Thyroid gland (tissue), 4 donors: ENCODE results near the gene ARL6IP4. TPM values are rescaled to one million over a fixed set of nuclear protein-coding genes. Genes with fewer than 3 reads are reported as not detected.
A peak's percentile ranks its signal among the peaks of the same experiment; 100 is the strongest.

Source experiments
- DNase-seq, 2 donors: peaks; one replicate each; pipeline ENCODE4 v3.0.0-alpha.2; 2019
- H3K27ac ChIP-seq, 3 donors: fragments of 200-600 bp; sonication (generic); 1 replicate in 2 of 3; 2 replicates in 1 of 3; pipeline ENCODE4 v1.5.1; 2016 to 2019; ENCODE audit warnings: mild to moderate bottlenecking in 1 of 3, moderate library complexity in 1 of 3
- H3K27me3 ChIP-seq: fragments of 200-600 bp; sonication (generic); one replicate; pipeline ENCODE4 v1.5.1; 2019
- H3K36me3 ChIP-seq, 2 donors: fragments of 200-600 bp; sonication (generic); one replicate each; pipeline ENCODE4 v1.5.1; 2016 to 2019
- H3K4me1 ChIP-seq, 2 donors: fragments of 200-600 bp; sonication (generic); one replicate each; pipeline ENCODE4 v1.5.1; 2017 to 2019
- H3K4me3 ChIP-seq, 3 donors: fragments of 200-600 bp; sonication (generic); replicated peaks in 1 of 3; 1 replicate in 2 of 3; 2 replicates in 1 of 3; pipeline ENCODE4 v1.5.1; 2016; ENCODE audit warnings: mild to moderate bottlenecking in 1 of 3
- H3K9me3 ChIP-seq: fragments of 200-600 bp; sonication (generic); one replicate; pipeline ENCODE4 v1.5.1; 2017
- CTCF ChIP-seq, 6 experiments: fragments of 200-600 bp in 3 of 6; fragments of 450-650 bp in 3 of 6; sonication (generic) in 3 of 6; IDR thresholded peaks; one replicate each; pipeline ENCODE4 v1.5.1; 2016 to 2019; ENCODE audit warnings: antibody characterized with exemption in 6 of 6, mild to moderate bottlenecking in 2 of 6, inconsistent platforms in 1 of 6, moderate library complexity in 1 of 6
- POLR2A ChIP-seq, 2 donors: fragments of 450-650 bp; IDR thresholded peaks; one replicate each; pipeline ENCODE4 v1.6.1; 2017; ENCODE audit warnings: antibody characterized with exemption in 2 of 2, mild to moderate bottlenecking in 2 of 2, moderate library complexity in 1 of 2
- WGBS, 2 donors: methylation state at CpG; one replicate each; pipeline ENCODE4 v1.1.5; 2017; 5-methylcytosine and 5-hydroxymethylcytosine counted together
- intact Hi-C: fragments of 100-400 bp; cut with DNase I; formaldehyde crosslinking; loops from one replicate; pipeline ENCODE4 v1.15.1; 2023
- total RNA-seq, 4 donors: library from RNA; depleted of rRNA; stranded (reverse); fragments of >200 nt; gene quantifications; one replicate each; pipeline ENCODE4 v1.2.3, GENCODE V29; 2016

ARL6IP4 gene
- total RNA-seq, 4 donors from 2014 or later: 210 to 281 (median 262) TPM

DNA sequence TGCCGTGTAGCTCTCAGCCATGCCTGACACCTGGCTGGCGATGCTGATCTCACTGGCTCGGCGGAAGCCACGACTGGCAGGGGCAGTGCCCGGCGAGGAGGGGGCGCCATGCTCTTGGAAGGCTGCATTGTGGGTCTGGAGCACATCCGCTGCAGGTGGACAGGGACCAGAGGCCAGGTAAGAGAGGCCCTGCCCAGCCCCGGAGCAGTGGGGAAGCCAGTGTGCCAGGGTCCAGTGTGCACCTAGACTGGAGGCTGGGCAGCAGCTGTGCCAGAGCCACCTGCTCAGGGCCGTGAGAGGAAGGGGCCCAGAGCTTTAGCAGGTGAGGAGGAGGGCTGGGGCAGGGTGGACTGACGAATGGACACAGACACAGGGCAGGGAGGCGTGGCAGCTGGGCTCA, 10.1 kb downstream of the ARL6IP4 start:
- no peak overlapping the region for H3K27ac ChIP-seq
- no peak for TF ChIP-seq POLR2A (IDR thresholded peaks at IDR 0.05)
- TF ChIP-seq CTCF (IDR thresholded peaks at IDR 0.05): no peak
- H3K27me3 ChIP-seq: no peaks in the 10 kb centered on the region
- peaks cover 0 to under 1% of the 10 kb centered on the region in 2 donors for H3K4me1 ChIP-seq
- no peak for DNase-seq
- intact Hi-C loops: no loop called here
- WGBS, 2 donors: 93 to 94% methylated on average over 5 to 12 of the region's 13 CpGs
- no peaks in the 10 kb centered on the region for H3K36me3 ChIP-seq
- no peaks in the 10 kb centered on the region for H3K9me3 ChIP-seq
- H3K4me3 ChIP-seq: no peak overlapping the region

GRCh38 chr12:122990961-122991622, 10.6 kb downstream of the ARL6IP4 start:
- H3K4me1 ChIP-seq: peaks cover 4 to 5% of the 10 kb centered on the region in 2 donors
- intact Hi-C loops: no loop called here
- H3K27ac ChIP-seq: no peak overlapping the region
- no peaks in the 10 kb centered on the region for H3K9me3 ChIP-seq
- TF ChIP-seq CTCF (IDR thresholded peaks at IDR 0.05) (no peak), POLR2A (IDR thresholded peaks at IDR 0.05) (no peak)
- no peak for DNase-seq
- H3K36me3 ChIP-seq: no peaks in the 10 kb centered on the region
- no peaks in the 10 kb centered on the region for H3K27me3 ChIP-seq
- no peak overlapping the region for H3K4me3 ChIP-seq
- 91 to 99% methylated on average over 11 to 13 of the region's 13 CpGs for WGBS, 2 donors

- intact Hi-C loops: no loop called here
- no peak for DNase-seq
- H3K4me3 ChIP-seq: no peak overlapping the region
- no peak for TF ChIP-seq CTCF (IDR thresholded peaks at IDR 0.05)
- no peak for TF ChIP-seq POLR2A (IDR thresholded peaks at IDR 0.05)
- no peak overlapping the region for H3K27ac ChIP-seq
- no peaks in the 10 kb centered on the region for H3K9me3 ChIP-seq
- H3K27me3 ChIP-seq: no peaks in the 10 kb centered on the region
- 92 to 93% methylated on average over 15 to 18 of the region's 27 CpGs for WGBS, 2 donors
- H3K4me1 ChIP-seq: peaks cover 5% of the 10 kb centered on the region in 2 donors
- H3K36me3 ChIP-seq: no peaks in the 10 kb centered on the region
Observed at GRCh38 chr12:122991623-122992275, 11.3 kb downstream of the ARL6IP4 start.

- H3K9me3 ChIP-seq: no peaks in the 10 kb centered on the region
- no peaks in the 10 kb centered on the region for H3K36me3 ChIP-seq
- peaks cover 5% of the 10 kb centered on the region in 2 donors for H3K4me1 ChIP-seq
- TF ChIP-seq POLR2A (IDR thresholded peaks at IDR 0.05): no peak
- no peak for TF ChIP-seq CTCF (IDR thresholded peaks at IDR 0.05)
- no peaks in the 10 kb centered on the region for H3K27me3 ChIP-seq
- WGBS, 2 donors: 71 to 72% methylated on average over 19 of the region's 19 CpGs
- H3K27ac ChIP-seq: no peak overlapping the region
- intact Hi-C loops: no loop called here
- DNase-seq: peak in 1 of 2 donors; percentile 26
- H3K4me3 ChIP-seq: no peak overlapping the region
Observed at GRCh38 chr12:122992386-122992785, 11.9 kb downstream of the ARL6IP4 start.

GRCh38 chr12:122994140-122994675, 13.7 kb downstream of the ARL6IP4 start:
- no peaks in the 10 kb centered on the region for H3K9me3 ChIP-seq
- no peak for TF ChIP-seq CTCF (IDR thresholded peaks at IDR 0.05)
- WGBS, 2 donors: 93 to 97% methylated on average over 9 to 10 of the region's 10 CpGs
- no peaks in the 10 kb centered on the region for H3K36me3 ChIP-seq
- H3K4me3 ChIP-seq: no peak overlapping the region
- no peak overlapping the region for H3K27ac ChIP-seq
- H3K4me1 ChIP-seq: peaks cover 5% of the 10 kb centered on the region in 2 donors
- DNase-seq: no peak
- intact Hi-C loops: no loop called here
- H3K27me3 ChIP-seq: no peaks in the 10 kb centered on the region
